H9 (cell line): ENCODE data around the gene FZD2. TPM values are rescaled to one million over a fixed set of nuclear protein-coding genes. Genes with fewer than 3 reads are reported as not detected.

ENCODE experiments used
- DNase-seq: peaks from one replicate; pipeline ENCODE4 v3.0.0-alpha.2; 2017
- H2AFZ ChIP-seq: one replicate; pipeline ENCODE4 v1.6.1; 2013; ENCODE audit warnings: mild to moderate bottlenecking, low read length, control low read depth, moderate library complexity
- H2AK5ac ChIP-seq: 2 replicates; pipeline ENCODE4 v1.6.1; 2013; ENCODE audit warnings: low read length, control low read depth, mixed read lengths; ENCODE audit not compliant: insufficient read length
- H2BK120ac ChIP-seq: one replicate; pipeline ENCODE4 v1.6.1; 2013; ENCODE audit warnings: low read depth, mild to moderate bottlenecking, low read length, control low read depth, inconsistent platforms; ENCODE audit not compliant: poor library complexity, severe bottlenecking
- H2BK12ac ChIP-seq: 2 replicates; pipeline ENCODE4 v1.6.1; 2013; ENCODE audit warnings: low read length, control low read depth, mixed read lengths, low read depth; ENCODE audit not compliant: insufficient read length
- H2BK15ac ChIP-seq: 2 replicates; pipeline ENCODE4 v1.6.1; 2013; ENCODE audit warnings: low read depth, low read length, control low read depth
- H2BK20ac ChIP-seq: one replicate; pipeline ENCODE4 v1.6.1; 2013; ENCODE audit warnings: low read depth, mild to moderate bottlenecking, low read length, control low read depth, inconsistent platforms; ENCODE audit not compliant: poor library complexity, severe bottlenecking
- H2BK5ac ChIP-seq: 2 replicates; pipeline ENCODE4 v1.6.1; 2013; ENCODE audit warnings: low read length, control low read depth, mixed read lengths; ENCODE audit not compliant: insufficient read length
- H3K14ac ChIP-seq: 2 replicates; pipeline ENCODE4 v1.6.1; 2013; ENCODE audit warnings: low read length, control low read depth; ENCODE audit not compliant: insufficient read depth
- H3K18ac ChIP-seq: 2 replicates; pipeline ENCODE4 v1.6.1; 2013; ENCODE audit warnings: low read depth, mild to moderate bottlenecking, mixed read lengths, low read length, control low read depth; ENCODE audit not compliant: insufficient read length
- H3K23ac ChIP-seq: 2 replicates; pipeline ENCODE4 v1.6.1; 2013; ENCODE audit warnings: low read length, control low read depth, mixed read lengths, low read depth; ENCODE audit not compliant: insufficient read length
- H3K23me2 ChIP-seq: 2 replicates; pipeline ENCODE4 v1.6.1; 2013; ENCODE audit warnings: low read depth, mild to moderate bottlenecking, mixed read lengths, low read length, control low read depth; ENCODE audit not compliant: insufficient read length, poor library complexity, severe bottlenecking
- H3K27ac ChIP-seq: 2 replicates; pipeline ENCODE4 v1.5.1; 2013; ENCODE audit warnings: low read length, control low read depth, mixed read lengths, low read depth; ENCODE audit not compliant: insufficient read length
- H3K27me3 ChIP-seq: 2 replicates; pipeline ENCODE4 v1.6.1; 2013; ENCODE audit warnings: low read length, control low read depth, inconsistent platforms; ENCODE audit not compliant: insufficient read depth
- H3K4ac ChIP-seq: 2 replicates; pipeline ENCODE4 v1.6.1; 2013; ENCODE audit warnings: low read depth, mild to moderate bottlenecking, control low read depth, inconsistent platforms, low read length, moderate library complexity
- H3K4me1 ChIP-seq: 2 replicates; pipeline ENCODE4 v1.6.1; 2013; ENCODE audit warnings: low read length, control low read depth, inconsistent platforms; ENCODE audit not compliant: insufficient read depth
- H3K4me2 ChIP-seq: 2 replicates; pipeline ENCODE4 v1.6.1; 2013; ENCODE audit warnings: low read length, control low read depth, mixed read lengths; ENCODE audit not compliant: insufficient read length, insufficient read depth
- H3K56ac ChIP-seq: 2 replicates; pipeline ENCODE4 v1.6.1; 2013; ENCODE audit warnings: low read depth, mild to moderate bottlenecking, mixed read lengths, low read length, control low read depth; ENCODE audit not compliant: insufficient read length
- H3K79me1 ChIP-seq: 2 replicates; pipeline ENCODE4 v1.6.1; 2013; ENCODE audit warnings: low read depth, mild to moderate bottlenecking, moderate library complexity, low read length, control low read depth, inconsistent platforms; ENCODE audit not compliant: insufficient read depth, poor library complexity, severe bottlenecking
- H3K79me2 ChIP-seq: 2 replicates; pipeline ENCODE4 v1.6.1; 2013; ENCODE audit warnings: low read length, control low read depth, inconsistent platforms; ENCODE audit not compliant: insufficient read depth
- H3K9ac ChIP-seq: 2 replicates; pipeline ENCODE4 v1.6.1; 2013; ENCODE audit warnings: low read length, control low read depth, mixed read lengths; ENCODE audit not compliant: insufficient read length; ENCODE audit errors: extremely low read depth
- H3K9me3 ChIP-seq: one replicate; pipeline ENCODE4 v1.6.1; 2013; ENCODE audit warnings: low read depth, low read length, inconsistent platforms; ENCODE audit not compliant: control insufficient read depth
- H3T11ph ChIP-seq: one replicate; pipeline ENCODE4 v1.6.1; 2013; ENCODE audit warnings: mild to moderate bottlenecking, low read length, control low read depth, inconsistent platforms
- H4K20me1 ChIP-seq: one replicate; pipeline ENCODE4 v1.6.1; 2013; ENCODE audit not compliant: control insufficient read depth, insufficient read length, insufficient read depth
- H4K5ac ChIP-seq: 2 replicates; pipeline ENCODE4 v1.6.1; 2013; ENCODE audit warnings: low read depth, mild to moderate bottlenecking, mixed read lengths, low read length, control low read depth; ENCODE audit not compliant: insufficient read length
- H4K8ac ChIP-seq: replicated peaks from 2 replicates; pipeline ENCODE4 v1.6.1; 2013; ENCODE audit warnings: low read length, control low read depth, mixed read lengths, low read depth; ENCODE audit not compliant: insufficient read length
- H4K91ac ChIP-seq: 2 replicates; pipeline ENCODE4 v1.6.1; 2013; ENCODE audit warnings: low read depth, mild to moderate bottlenecking, moderate library complexity, mixed read lengths, low read length, control low read depth; ENCODE audit not compliant: insufficient read length
- H3K27ac Mint-ChIP-seq, 3 experiments: 2 replicates in 2 of 3; 3 replicates in 1 of 3; pipeline ENCODE4 v1.8.0; 2020 to 2021; ENCODE audit warnings: mixed read lengths in 3 of 3, mild to moderate bottlenecking in 1 of 3, moderate library complexity in 1 of 3
- H3K27me3 Mint-ChIP-seq: 2 replicates; pipeline ENCODE4 v1.8.0; 2021; ENCODE audit warnings: low read depth, mild to moderate bottlenecking, moderate library complexity, mixed read lengths
- H3K36me3 Mint-ChIP-seq, 3 experiments: 2 replicates in 2 of 3; 3 replicates in 1 of 3; pipeline ENCODE4 v1.8.0; 2020 to 2021; ENCODE audit warnings: low read depth in 3 of 3, mixed read lengths in 3 of 3; ENCODE audit not compliant: insufficient read depth in 1 of 3
- H3K4me1 Mint-ChIP-seq, 2 experiments: 2 replicates each; pipeline ENCODE4 v1.8.0; 2020; ENCODE audit warnings: mixed read lengths in 2 of 2
- H3K4me3 Mint-ChIP-seq, 2 experiments: 2 replicates in 1 of 2; 3 replicates in 1 of 2; pipeline ENCODE4 v1.8.0; 2020 to 2021; ENCODE audit warnings: mild to moderate bottlenecking in 2 of 2, mixed read lengths in 2 of 2, moderate library complexity in 1 of 2
- H3K9me3 Mint-ChIP-seq, 2 experiments: 2 replicates in 1 of 2; 3 replicates in 1 of 2; pipeline ENCODE4 v1.8.0; 2020; ENCODE audit warnings: mild to moderate bottlenecking in 2 of 2, mixed read lengths in 2 of 2, moderate library complexity in 1 of 2
- WGBS: extraction: QIAGEN DNeasy Blood & Tissue Kit; methylation state at CpG from one replicate; pipeline ENCODE4 v1.1.7; 2013; ENCODE audit warnings: missing lambda C conversion rate, low lambda C conversion rate, mixed read lengths; ENCODE audit not compliant: insufficient read length; ENCODE audit errors: extremely low coverage; 5-methylcytosine and 5-hydroxymethylcytosine counted together
- total RNA-seq: library from RNA; stranded (reverse); gene quantifications from 2 replicates; pipeline ENCODE4 v1.2.1, GENCODE V29; 2021
- TF ChIP-seq, protein P1 (sequence below): fragments of 200-600 bp; sonication (generic); conservative IDR thresholded peaks from 3 replicates; pipeline ENCODE4 v1.8.0; 2021; ENCODE audit warnings: antibody characterized with exemption, mild to moderate bottlenecking

FZD2 gene
- total RNA-seq, 1 experiment from 2014 or later, result 18.2 TPM

- Histone ChIP-seq H3K23me2 (no peaks in the 10 kb centered on the region), H3T11ph (no peak overlapping the region), H4K91ac (no peak overlapping the region), H3K4me2 (no peak overlapping the region), H3K56ac (no peak overlapping the region), H3K4ac (no peak overlapping the region), H2BK5ac (no peak overlapping the region), H3K27ac (no peak overlapping the region), H4K20me1 (no peaks in the 10 kb centered on the region), H3K27me3 (no peaks in the 10 kb centered on the region), H2AK5ac (no peak overlapping the region), H2BK20ac (no peak overlapping the region), H3K23ac (no peak overlapping the region), H3K79me1 (no peaks in the 10 kb centered on the region), H3K4me1 (no peaks in the 10 kb centered on the region), H2BK120ac (no peak overlapping the region), H3K9me3 (no peaks in the 10 kb centered on the region), H4K5ac (no peak overlapping the region), H3K18ac (no peak overlapping the region), H2AFZ (no peak overlapping the region), H3K9ac (no peak overlapping the region), H2BK15ac (no peak overlapping the region), H2BK12ac (no peak overlapping the region), H3K14ac (no peak overlapping the region), H3K79me2 (no peaks in the 10 kb centered on the region), H4K8ac (no peak overlapping the region)
- Mint-ChIP-seq H3K4me1 (no peaks in the 10 kb centered on the region), H3K27me3 (peaks cover 6% of the 10 kb centered on the region), H3K9me3 (0 out of 5 replicates have a peak, but pooled peaks cover 0 to under 1% of the 10 kb centered on the region in 2 experiments), H3K27ac (no peak overlapping the region; a peak in 1 of 7 replicates), H3K4me3 (no peak overlapping the region; a peak in 1 of 5 replicates), H3K36me3 (no peaks in the 10 kb centered on the region)
- DNase-seq, result no peak
- no CpG with 5 or more reads among the region's 3 CpGs for WGBS
- TF ChIP-seq, protein P1, sequence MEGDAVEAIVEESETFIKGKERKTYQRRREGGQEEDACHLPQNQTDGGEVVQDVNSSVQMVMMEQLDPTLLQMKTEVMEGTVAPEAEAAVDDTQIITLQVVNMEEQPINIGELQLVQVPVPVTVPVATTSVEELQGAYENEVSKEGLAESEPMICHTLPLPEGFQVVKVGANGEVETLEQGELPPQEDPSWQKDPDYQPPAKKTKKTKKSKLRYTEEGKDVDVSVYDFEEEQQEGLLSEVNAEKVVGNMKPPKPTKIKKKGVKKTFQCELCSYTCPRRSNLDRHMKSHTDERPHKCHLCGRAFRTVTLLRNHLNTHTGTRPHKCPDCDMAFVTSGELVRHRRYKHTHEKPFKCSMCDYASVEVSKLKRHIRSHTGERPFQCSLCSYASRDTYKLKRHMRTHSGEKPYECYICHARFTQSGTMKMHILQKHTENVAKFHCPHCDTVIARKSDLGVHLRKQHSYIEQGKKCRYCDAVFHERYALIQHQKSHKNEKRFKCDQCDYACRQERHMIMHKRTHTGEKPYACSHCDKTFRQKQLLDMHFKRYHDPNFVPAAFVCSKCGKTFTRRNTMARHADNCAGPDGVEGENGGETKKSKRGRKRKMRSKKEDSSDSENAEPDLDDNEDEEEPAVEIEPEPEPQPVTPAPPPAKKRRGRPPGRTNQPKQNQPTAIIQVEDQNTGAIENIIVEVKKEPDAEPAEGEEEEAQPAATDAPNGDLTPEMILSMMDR, result no peak
Observed at GRCh38 chr17:44518032-44518431, 39.3 kb upstream of the FZD2 start.
